Liver (tissue), 9 donors: ENCODE data around the gene RAP1B. TPM values are rescaled to one million over a fixed set of nuclear protein-coding genes. Genes with fewer than 3 reads are reported as not detected.

Experiments
- DNase-seq: peaks from one replicate; pipeline ENCODE4 v3.0.0-alpha.2; 2017; ENCODE audit warnings: low spot score
- H3K27ac ChIP-seq, 2 donors: one replicate each; pipeline ENCODE4 v1.7.0; 2013; ENCODE audit warnings: inconsistent platforms in 2 of 2, low read length in 2 of 2, control low read depth in 1 of 2, low read depth in 1 of 2, mild to moderate bottlenecking in 1 of 2
- H3K27me3 ChIP-seq, 4 donors: one replicate each; pipeline versions ENCODE4 v1.6.1 to v1.7.0; 2013; ENCODE audit warnings: low read length in 3 of 4, inconsistent platforms in 1 of 4, mild to moderate bottlenecking in 1 of 4, moderate library complexity in 1 of 4; ENCODE audit not compliant: control insufficient read depth in 4 of 4, insufficient read depth in 4 of 4
- H3K36me3 ChIP-seq, 4 donors: one replicate each; pipeline versions ENCODE4 v1.6.1 to v1.7.0; 2013; ENCODE audit warnings: low read length in 3 of 4, mild to moderate bottlenecking in 3 of 4, low read depth in 1 of 4, moderate library complexity in 1 of 4; ENCODE audit not compliant: control insufficient read depth in 4 of 4, insufficient read depth in 3 of 4
- H3K4me1 ChIP-seq, 4 donors: one replicate each; pipeline versions ENCODE4 v1.6.1 to v1.7.0; 2013; ENCODE audit warnings: low read length in 3 of 4, mild to moderate bottlenecking in 3 of 4, moderate library complexity in 1 of 4; ENCODE audit not compliant: control insufficient read depth in 4 of 4, insufficient read depth in 4 of 4
- H3K4me3 ChIP-seq, 3 donors: one replicate each; pipeline versions ENCODE4 v1.6.1 to v1.7.0; 2013; ENCODE audit warnings: low read length in 3 of 3, control low read depth in 1 of 3, low read depth in 1 of 3, mild to moderate bottlenecking in 1 of 3
- H3K9ac ChIP-seq, 2 donors: one replicate each; pipeline ENCODE4 v1.7.0; 2013; ENCODE audit warnings: low read length in 2 of 2, mild to moderate bottlenecking in 2 of 2, moderate library complexity in 2 of 2, control low read depth in 1 of 2, low read depth in 1 of 2
- H3K9me3 ChIP-seq, 4 donors: one replicate each; pipeline versions ENCODE4 v1.6.1 to v1.7.0; 2013; ENCODE audit warnings: low read length in 3 of 4; ENCODE audit not compliant: control insufficient read depth in 4 of 4
- CTCF ChIP-seq: fragments of 150-350 bp; IDR thresholded peaks from 2 replicates; pipeline ENCODE4 v1.5.1; 2017; ENCODE audit warnings: improper control_type of control experiment, low read depth, low read length; ENCODE audit not compliant: missing input control
- EGR1 ChIP-seq, 2 donors: IDR thresholded peaks; 2 replicates each; pipeline ENCODE4 v1.6.1; 2016 to 2018; ENCODE audit warnings: antibody characterized with exemption in 2 of 2, low read depth in 2 of 2
- FOXA1 ChIP-seq: IDR thresholded peaks from 2 replicates; pipeline ENCODE4 v1.6.1; 2016; ENCODE audit warnings: antibody characterized with exemption
- FOXA2 ChIP-seq: IDR thresholded peaks from 2 replicates; pipeline ENCODE4 v1.6.1; 2016; ENCODE audit warnings: antibody characterized with exemption
- GABPA ChIP-seq, 2 donors: IDR thresholded peaks in 1 of 2; conservative IDR thresholded peaks in 1 of 2; 2 replicates each; pipeline ENCODE4 v1.6.1; 2016; ENCODE audit warnings: antibody characterized with exemption in 2 of 2, mild to moderate bottlenecking in 1 of 2, moderate library complexity in 1 of 2
- HNF4A ChIP-seq, 2 donors: conservative IDR thresholded peaks; 2 replicates each; pipeline ENCODE4 v1.6.1; 2016; ENCODE audit warnings: antibody characterized with exemption in 2 of 2, mild to moderate bottlenecking in 2 of 2
- HNF4G ChIP-seq: IDR thresholded peaks from 2 replicates; pipeline ENCODE4 v1.6.1; 2016; ENCODE audit warnings: antibody characterized with exemption
- JUND ChIP-seq, 2 donors: IDR thresholded peaks; 2 replicates each; pipeline ENCODE4 v1.6.1; 2016; ENCODE audit warnings: antibody characterized with exemption in 2 of 2
- MAX ChIP-seq: IDR thresholded peaks from 2 replicates; pipeline ENCODE4 v1.6.1; 2016; ENCODE audit warnings: antibody characterized with exemption
- NR2F2 ChIP-seq: IDR thresholded peaks from 2 replicates; pipeline ENCODE4 v1.6.1; 2016; ENCODE audit warnings: antibody characterized with exemption
- RXRA ChIP-seq, 2 donors: IDR thresholded peaks; 2 replicates each; pipeline ENCODE4 v1.6.1; 2017 to 2018; ENCODE audit warnings: antibody characterized with exemption in 2 of 2, mild to moderate bottlenecking in 1 of 2
- SP1 ChIP-seq: IDR thresholded peaks from 2 replicates; pipeline ENCODE4 v1.6.1; 2018; ENCODE audit warnings: antibody characterized with exemption, mild to moderate bottlenecking
- TAF1 ChIP-seq: conservative IDR thresholded peaks from 2 replicates; pipeline ENCODE4 v1.6.1; 2016; ENCODE audit warnings: antibody characterized with exemption, mild to moderate bottlenecking
- YY1 ChIP-seq: IDR thresholded peaks from 2 replicates; pipeline ENCODE4 v1.6.1; 2016; ENCODE audit warnings: antibody characterized with exemption, mild to moderate bottlenecking
- WGBS: extraction: QIAGEN DNeasy Blood & Tissue Kit; methylation state at CpG from one replicate; pipeline ENCODE4 v1.1.7; 2013; 5-methylcytosine and 5-hydroxymethylcytosine counted together
- polyA plus RNA-seq, 2 donors: library from polyadenylated mRNA; stranded (reverse) in 1 of 2; unstranded in 1 of 2; fragments of 200-250 nt in 1 of 2; fragments of >200 nt in 1 of 2; fragmentation: Nextera tagmentation in 1 of 2; extraction: Ambion mirVana in 1 of 2; gene quantifications; one replicate each; pipeline versions ENCODE4 v1.2.1 to v1.2.3, GENCODE V29; 2013 to 2015
- total RNA-seq, 2 donors: library from RNA; depleted of rRNA; stranded (reverse); fragments of >200 nt; gene quantifications; one replicate each; pipeline ENCODE4 v1.2.3, GENCODE V29; 2014
- TF ChIP-seq, protein P1 (sequence below): IDR thresholded peaks from 2 replicates; pipeline ENCODE4 v1.6.1; 2016; ENCODE audit warnings: antibody characterized with exemption
- TF ChIP-seq, protein P2 (sequence below): IDR thresholded peaks from 2 replicates; pipeline ENCODE4 v1.6.1; 2016; ENCODE audit warnings: antibody characterized with exemption
- TF ChIP-seq, protein P3 (sequence below): IDR thresholded peaks from 2 replicates; pipeline ENCODE4 v1.6.1; 2016; ENCODE audit warnings: antibody characterized with exemption, mild to moderate bottlenecking
- donor health status: healthy.
- donor health status: healthy.
- donor health status: healthy.
- donor health status: healthy.
- donor health status: healthy.

RAP1B gene
- total and polyA plus RNA-seq, 4 donors = 56.2 to 123 (median 72.4) TPM

DNA sequence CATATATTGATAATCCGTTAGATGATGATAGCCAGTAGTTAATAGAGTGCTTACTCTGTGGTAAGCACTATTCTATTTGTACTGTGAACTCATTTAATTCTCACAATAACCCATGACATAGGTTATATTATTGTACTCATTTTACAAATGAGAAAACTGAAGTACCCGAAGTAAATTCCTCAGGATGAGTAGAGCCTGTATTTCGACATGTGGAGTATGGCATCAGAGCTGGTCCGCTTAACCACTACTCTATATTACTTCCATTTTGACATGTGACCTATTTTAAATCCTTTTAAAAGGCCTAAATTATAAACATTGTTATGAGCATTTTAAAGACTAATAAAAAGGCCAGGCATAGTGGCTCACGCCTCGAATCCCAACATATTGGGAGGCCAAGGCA lies 8.0 kb upstream of the RAP1B start:
- Histone ChIP-seq H3K9ac (no peak overlapping the region), H3K9me3 (no peaks in the 10 kb centered on the region), H3K27ac (no peak overlapping the region), H3K4me1 (no peaks in the 10 kb centered on the region), H3K36me3 (no peaks in the 10 kb centered on the region), H3K27me3 (no peaks in the 10 kb centered on the region), H3K4me3 (no peak overlapping the region)
- TF ChIP-seq HNF4G (no peak), NR2F2 (no peak), HNF4A (conservative IDR thresholded peaks at IDR 0.05) (no peak), JUND (IDR thresholded peaks at IDR 0.05) (no peak), SP1 (no peak), GABPA (IDR thresholded peaks at IDR 0.05 in 1 of 2, conservative IDR thresholded peaks at IDR 0.05 in 1 of 2) (no peak), FOXA1 (no peak), CTCF (no peak), RXRA (IDR thresholded peaks at IDR 0.05) (no peak), EGR1 (IDR thresholded peaks at IDR 0.05; ENCODE audit: low read depth in 2 of 2) (no peak), FOXA2 (no peak)
- TF ChIP-seq, protein P1, sequence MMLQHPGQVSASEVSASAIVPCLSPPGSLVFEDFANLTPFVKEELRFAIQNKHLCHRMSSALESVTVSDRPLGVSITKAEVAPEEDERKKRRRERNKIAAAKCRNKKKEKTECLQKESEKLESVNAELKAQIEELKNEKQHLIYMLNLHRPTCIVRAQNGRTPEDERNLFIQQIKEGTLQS = no peak
- TF ChIP-seq, protein P2, sequence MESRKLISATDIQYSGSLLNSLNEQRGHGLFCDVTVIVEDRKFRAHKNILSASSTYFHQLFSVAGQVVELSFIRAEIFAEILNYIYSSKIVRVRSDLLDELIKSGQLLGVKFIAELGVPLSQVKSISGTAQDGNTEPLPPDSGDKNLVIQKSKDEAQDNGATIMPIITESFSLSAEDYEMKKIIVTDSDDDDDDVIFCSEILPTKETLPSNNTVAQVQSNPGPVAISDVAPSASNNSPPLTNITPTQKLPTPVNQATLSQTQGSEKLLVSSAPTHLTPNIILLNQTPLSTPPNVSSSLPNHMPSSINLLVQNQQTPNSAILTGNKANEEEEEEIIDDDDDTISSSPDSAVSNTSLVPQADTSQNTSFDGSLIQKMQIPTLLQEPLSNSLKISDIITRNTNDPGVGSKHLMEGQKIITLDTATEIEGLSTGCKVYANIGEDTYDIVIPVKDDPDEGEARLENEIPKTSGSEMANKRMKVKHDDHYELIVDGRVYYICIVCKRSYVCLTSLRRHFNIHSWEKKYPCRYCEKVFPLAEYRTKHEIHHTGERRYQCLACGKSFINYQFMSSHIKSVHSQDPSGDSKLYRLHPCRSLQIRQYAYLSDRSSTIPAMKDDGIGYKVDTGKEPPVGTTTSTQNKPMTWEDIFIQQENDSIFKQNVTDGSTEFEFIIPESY = no peak
- TF ChIP-seq, protein P3, sequence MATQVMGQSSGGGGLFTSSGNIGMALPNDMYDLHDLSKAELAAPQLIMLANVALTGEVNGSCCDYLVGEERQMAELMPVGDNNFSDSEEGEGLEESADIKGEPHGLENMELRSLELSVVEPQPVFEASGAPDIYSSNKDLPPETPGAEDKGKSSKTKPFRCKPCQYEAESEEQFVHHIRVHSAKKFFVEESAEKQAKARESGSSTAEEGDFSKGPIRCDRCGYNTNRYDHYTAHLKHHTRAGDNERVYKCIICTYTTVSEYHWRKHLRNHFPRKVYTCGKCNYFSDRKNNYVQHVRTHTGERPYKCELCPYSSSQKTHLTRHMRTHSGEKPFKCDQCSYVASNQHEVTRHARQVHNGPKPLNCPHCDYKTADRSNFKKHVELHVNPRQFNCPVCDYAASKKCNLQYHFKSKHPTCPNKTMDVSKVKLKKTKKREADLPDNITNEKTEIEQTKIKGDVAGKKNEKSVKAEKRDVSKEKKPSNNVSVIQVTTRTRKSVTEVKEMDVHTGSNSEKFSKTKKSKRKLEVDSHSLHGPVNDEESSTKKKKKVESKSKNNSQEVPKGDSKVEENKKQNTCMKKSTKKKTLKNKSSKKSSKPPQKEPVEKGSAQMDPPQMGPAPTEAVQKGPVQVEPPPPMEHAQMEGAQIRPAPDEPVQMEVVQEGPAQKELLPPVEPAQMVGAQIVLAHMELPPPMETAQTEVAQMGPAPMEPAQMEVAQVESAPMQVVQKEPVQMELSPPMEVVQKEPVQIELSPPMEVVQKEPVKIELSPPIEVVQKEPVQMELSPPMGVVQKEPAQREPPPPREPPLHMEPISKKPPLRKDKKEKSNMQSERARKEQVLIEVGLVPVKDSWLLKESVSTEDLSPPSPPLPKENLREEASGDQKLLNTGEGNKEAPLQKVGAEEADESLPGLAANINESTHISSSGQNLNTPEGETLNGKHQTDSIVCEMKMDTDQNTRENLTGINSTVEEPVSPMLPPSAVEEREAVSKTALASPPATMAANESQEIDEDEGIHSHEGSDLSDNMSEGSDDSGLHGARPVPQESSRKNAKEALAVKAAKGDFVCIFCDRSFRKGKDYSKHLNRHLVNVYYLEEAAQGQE = no peak
- no peak for DNase-seq
- 93% methylated on average over 6 of the region's 6 CpGs for WGBS

DNA sequence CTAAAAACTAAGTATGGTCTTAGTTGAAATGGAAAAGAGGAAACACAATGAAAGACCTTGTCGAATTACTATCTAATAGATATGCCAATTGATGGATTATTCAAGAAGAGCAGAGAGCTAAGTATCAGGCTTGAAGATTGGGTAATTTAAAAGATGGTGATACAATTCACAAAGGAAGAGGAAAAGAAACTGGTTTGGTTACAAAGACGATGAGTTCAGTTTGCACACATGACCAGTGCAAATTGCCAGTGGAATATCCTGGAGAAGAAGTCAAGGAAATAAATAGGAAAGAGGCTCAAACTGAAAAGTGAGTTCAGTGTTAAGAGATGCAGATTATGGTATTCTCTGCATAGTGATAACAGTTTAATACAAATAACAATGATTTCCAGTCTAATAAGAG lies 2.5 kb upstream of the RAP1B start:
- no peak for TF ChIP-seq NR2F2
- no peak for TF ChIP-seq FOXA1
- no peak for TF ChIP-seq MAX
- TF ChIP-seq, protein P1 = no peak
- TF ChIP-seq TAF1 = no peak
- TF ChIP-seq HNF4A (conservative IDR thresholded peaks at IDR 0.05) = no peak
- TF ChIP-seq HNF4G = no peak
- no peak for TF ChIP-seq EGR1 (IDR thresholded peaks at IDR 0.05; ENCODE audit: low read depth in 2 of 2)
- TF ChIP-seq SP1 = no peak
- no peak for TF ChIP-seq CTCF
- TF ChIP-seq YY1 = no peak
- H3K9ac ChIP-seq = no peak overlapping the region
- no peaks in the 10 kb centered on the region for H3K9me3 ChIP-seq
- peaks cover 0 to 19% (median 7%) of the 10 kb centered on the region in 4 donors for H3K4me1 ChIP-seq
- no peak overlapping the region for H3K27ac ChIP-seq
- H3K4me3 ChIP-seq = no peak overlapping the region
- no peak for DNase-seq
- WGBS = 67% methylated on average over 2 of the region's 2 CpGs
- H3K27me3 ChIP-seq = no peaks in the 10 kb centered on the region
- no peaks in the 10 kb centered on the region for H3K36me3 ChIP-seq
